GM19372 (cell line): Measurements from ENCODE around the gene UBL5.
A peak's percentile ranks its signal among the peaks of the same experiment; 100 is the strongest.
"Not testable (repeated sequence)": the region's sequence is repeated elsewhere in the genome, so short reads cannot be mapped to it uniquely, and the experiment has no call there.

Source experiments
- ATAC-seq: cut with Tn5 transposase; IDR thresholded peaks from one replicate; pipeline ENCODE4 v1.9.1; 2021; ENCODE audit warnings: mild to moderate bottlenecking, low read depth, moderate library complexity; ENCODE audit not compliant: unreplicated experiment

Gene UBL5

GRCh38 chr19:9808855-9809824, 18.6 kb upstream of the UBL5 start:
- ATAC-seq: no peak

GRCh38 chr19:9811139-9811538, 16.6 kb upstream of the UBL5 start:
- no peak for ATAC-seq

- ATAC-seq: no peak
These were observed 9.5 kb upstream of the UBL5 start for GRCh38 chr19:9818175-9818733.

GRCh38 chr19:9818734-9819595, 8.8 kb upstream of the UBL5 start, which contains the start of gene FBXL12:
TSS of gene FBXL12 (minus strand) at chr19:9819079. CDS start at chr19:9818813, 266 bp downstream.
- peak; percentile 77 for ATAC-seq

- ATAC-seq: no peak
These were observed 8.2 kb upstream of the UBL5 start for GRCh38 chr19:9819596-9819909.

- ATAC-seq: not testable (repeated sequence)
These were observed 7.7 kb upstream of the UBL5 start for GRCh38 chr19:9820034-9820433.

GRCh38 chr19:9823816-9824215, 3.9 kb upstream of the UBL5 start:
- ATAC-seq: no peak

GRCh38 chr19:9828551-9829063, 889 bp downstream of the UBL5 start:
- no peak for ATAC-seq

GRCh38 chr19:9834307-9834725, 6.6 kb downstream of the UBL5 start:
- ATAC-seq: no peak

GRCh38 chr19:9834726-9835506, 7.2 kb downstream of the UBL5 start, which contains the start of gene PIN1:
TSS of gene PIN1 (plus strand) at chr19:9835318. CDS start at chr19:9835345, 27 bp downstream.
- ATAC-seq: peak; percentile 97

GRCh38 chr19:9835507-9835949, 7.8 kb downstream of the UBL5 start:
- ATAC-seq: peak; percentile 9

GRCh38 chr19:9836021-9836420, 8.3 kb downstream of the UBL5 start:
- ATAC-seq: no peak

GRCh38 chr19:9838324-9838723, 10.6 kb downstream of the UBL5 start:
- ATAC-seq: no peak

GRCh38 chr19:9839415-9839814, 11.7 kb downstream of the UBL5 start:
- ATAC-seq: no peak

GRCh38 chr19:9842834-9843625, 15.3 kb downstream of the UBL5 start:
- no peak for ATAC-seq

- not testable (repeated sequence) for ATAC-seq
These were observed 16.0 kb downstream of the UBL5 start for GRCh38 chr19:9843626-9844273.

- ATAC-seq: no peak
These were observed 19.5 kb downstream of the UBL5 start for GRCh38 chr19:9847087-9847671.

GRCh38 chr19:9848060-9848459, 20.3 kb downstream of the UBL5 start:
- no peak for ATAC-seq
